ENCODE measurements around the gene RLN3. TPM values are rescaled to one million over a fixed set of nuclear protein-coding genes. Genes with fewer than 3 reads are reported as not detected.

RLN3 gene
- total RNA-seq, 2 donors from 2014 or later: not detected

- Mint-ChIP-seq H3K9me3 (no peaks in the 10 kb centered on the region), H3K4me3 (peak overlapping the region; percentile 80 to 88), H3K4me1 (ENCODE audit: low read depth) (peaks cover 52% of the 10 kb centered on the region), H3K27me3 (ENCODE audit: low read depth) (no peaks in the 10 kb centered on the region), H3K36me3 (ENCODE audit: insufficient read depth in 2 of 2) (peaks cover 0 to 5% of the 10 kb centered on the region in 2 donors), H3K27ac (peak overlapping the region; percentile 98)
- DNase-seq (peak in 1 of 2 donors; percentile 18), ATAC-seq (replicated peaks in 1 of 2) (no peak)
Measured at GRCh38 chr19:13985771-13986347, 42.1 kb upstream of the RLN3 start.

- peak overlapping the region; percentile 98 for H3K27ac Mint-ChIP-seq
- peaks cover 0 to 7% of the 10 kb centered on the region in 2 donors for H3K36me3 Mint-ChIP-seq (ENCODE audit: insufficient read depth in 2 of 2)
- no peaks in the 10 kb centered on the region for H3K27me3 Mint-ChIP-seq (ENCODE audit: low read depth)
- H3K4me3 Mint-ChIP-seq: peak overlapping the region; percentile 80 to 88
- DNase-seq (peak; percentile 99), ATAC-seq (replicated peaks in 1 of 2) (peak; percentile 93 to 94)
- H3K4me1 Mint-ChIP-seq (ENCODE audit: low read depth): peaks cover 52% of the 10 kb centered on the region
- H3K9me3 Mint-ChIP-seq: no peaks in the 10 kb centered on the region
Measured at GRCh38 chr19:13986348-13986904, 41.5 kb upstream of the RLN3 start.

GRCh38 chr19:13987101-13987890 is 40.7 kb upstream of the RLN3 start:
- ATAC-seq (replicated peaks in 1 of 2): no peak

DNA sequence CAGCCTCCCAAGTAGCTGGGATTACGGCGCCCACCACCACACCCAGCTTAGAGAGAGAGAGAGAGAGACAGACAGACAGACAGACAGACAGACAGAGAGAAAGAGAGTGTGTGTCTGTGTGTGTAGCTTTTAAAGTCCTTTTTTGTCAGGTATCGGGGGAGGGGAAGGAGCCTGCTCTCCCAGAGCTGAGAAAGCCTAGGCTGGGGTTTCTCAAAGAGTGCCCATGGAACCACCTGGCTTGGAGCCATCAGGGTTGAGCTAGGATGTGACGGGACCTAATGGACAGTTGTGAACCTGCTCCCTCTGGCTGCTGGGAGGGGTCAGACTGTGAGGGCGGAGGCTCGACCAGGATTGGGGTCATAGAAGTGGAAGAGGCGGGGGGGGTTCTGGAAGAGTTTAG is 38.5 kb upstream of the RLN3 start:
- ATAC-seq (replicated peaks in 1 of 2) (no peak), DNase-seq (no peak)
- peaks cover 2 to 9% of the 10 kb centered on the region in 2 donors for H3K36me3 Mint-ChIP-seq (ENCODE audit: insufficient read depth in 2 of 2)
- no peak overlapping the region for H3K4me3 Mint-ChIP-seq
- H3K27ac Mint-ChIP-seq: peak overlapping the region; percentile 63
- no peaks in the 10 kb centered on the region for H3K27me3 Mint-ChIP-seq (ENCODE audit: low read depth)
- no peaks in the 10 kb centered on the region for H3K9me3 Mint-ChIP-seq
- H3K4me1 Mint-ChIP-seq (ENCODE audit: low read depth): peaks cover 51% of the 10 kb centered on the region

More at GRCh38 chr19:13987101-13987890, 40.7 kb upstream of the RLN3 start:
- DNase-seq: no peak
- no peaks in the 10 kb centered on the region for H3K27me3 Mint-ChIP-seq (ENCODE audit: low read depth)
- H3K9me3 Mint-ChIP-seq: no peaks in the 10 kb centered on the region
- peak overlapping the region; percentile 80 to 88 for H3K4me3 Mint-ChIP-seq
- H3K36me3 Mint-ChIP-seq (ENCODE audit: insufficient read depth in 2 of 2): peaks cover 2 to 9% of the 10 kb centered on the region in 2 donors
- H3K4me1 Mint-ChIP-seq (ENCODE audit: low read depth): peaks cover 52% of the 10 kb centered on the region
- H3K27ac Mint-ChIP-seq: peak overlapping the region; percentile 98

- Mint-ChIP-seq H3K9me3 (no peaks in the 10 kb centered on the region), H3K4me1 (ENCODE audit: low read depth) (peaks cover 45% of the 10 kb centered on the region), H3K27me3 (ENCODE audit: low read depth) (no peaks in the 10 kb centered on the region), H3K4me3 (no peak overlapping the region), H3K36me3 (ENCODE audit: insufficient read depth in 2 of 2) (peaks cover 2 to 9% of the 10 kb centered on the region in 2 donors), H3K27ac (peak overlapping the region; percentile 20)
- ATAC-seq (replicated peaks in 1 of 2) (no peak), DNase-seq (no peak)
Measured at GRCh38 chr19:13990085-13990484, 37.9 kb upstream of the RLN3 start.

GRCh38 chr19:13992025-13992424 is 35.9 kb upstream of the RLN3 start:
- no peak for ATAC-seq (replicated peaks in 1 of 2)
- Mint-ChIP-seq H3K27ac (no peak overlapping the region), H3K4me3 (no peak overlapping the region), H3K4me1 (ENCODE audit: low read depth) (peaks cover 26% of the 10 kb centered on the region), H3K27me3 (ENCODE audit: low read depth) (no peaks in the 10 kb centered on the region), H3K9me3 (no peaks in the 10 kb centered on the region), H3K36me3 (ENCODE audit: insufficient read depth in 2 of 2) (peaks cover 2 to 9% of the 10 kb centered on the region in 2 donors)
- DNase-seq: no peak

DNA sequence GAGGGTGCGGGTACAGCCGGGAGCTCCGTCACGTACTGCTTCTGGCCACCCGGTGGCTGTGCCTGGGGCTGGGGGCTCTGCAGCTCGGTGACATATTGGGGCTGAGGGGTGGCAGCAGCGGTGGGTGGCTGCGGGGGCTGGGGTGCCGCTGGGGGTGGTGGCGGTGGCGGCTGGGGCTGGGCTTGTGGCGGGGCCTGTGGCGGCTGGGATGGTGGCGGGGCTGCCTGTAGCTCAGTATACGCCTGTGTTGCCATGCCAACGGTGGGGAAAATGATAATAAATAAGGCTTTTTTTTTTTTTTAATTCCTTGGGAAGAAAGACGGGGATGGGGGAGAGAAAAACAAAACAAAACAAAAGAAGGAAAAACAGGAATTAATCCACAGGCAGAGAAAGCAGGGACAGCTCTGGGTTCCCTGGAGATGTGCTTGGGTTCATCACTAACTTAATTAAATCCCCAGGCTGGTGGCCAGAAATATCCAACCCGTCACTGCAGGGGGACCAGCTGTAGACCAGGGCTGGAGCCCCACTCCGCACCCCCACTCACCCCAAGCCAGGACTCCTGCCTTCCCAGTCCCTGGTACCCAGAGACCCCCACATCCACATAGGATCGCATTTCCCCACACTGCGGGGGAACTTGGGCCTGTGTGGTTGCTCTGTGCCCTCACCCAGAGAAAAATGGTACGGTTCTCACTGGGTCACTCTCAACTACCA is 34.2 kb upstream of the RLN3 start:
- Mint-ChIP-seq H3K36me3 (ENCODE audit: insufficient read depth in 2 of 2) (peaks cover 3 to 8% of the 10 kb centered on the region in 2 donors), H3K27ac (no peak overlapping the region), H3K4me1 (ENCODE audit: low read depth) (peaks cover 9% of the 10 kb centered on the region), H3K27me3 (ENCODE audit: low read depth) (no peaks in the 10 kb centered on the region), H3K4me3 (no peak overlapping the region), H3K9me3 (no peaks in the 10 kb centered on the region)
- DNase-seq: no peak
- no peak for ATAC-seq (replicated peaks in 1 of 2)

DNA sequence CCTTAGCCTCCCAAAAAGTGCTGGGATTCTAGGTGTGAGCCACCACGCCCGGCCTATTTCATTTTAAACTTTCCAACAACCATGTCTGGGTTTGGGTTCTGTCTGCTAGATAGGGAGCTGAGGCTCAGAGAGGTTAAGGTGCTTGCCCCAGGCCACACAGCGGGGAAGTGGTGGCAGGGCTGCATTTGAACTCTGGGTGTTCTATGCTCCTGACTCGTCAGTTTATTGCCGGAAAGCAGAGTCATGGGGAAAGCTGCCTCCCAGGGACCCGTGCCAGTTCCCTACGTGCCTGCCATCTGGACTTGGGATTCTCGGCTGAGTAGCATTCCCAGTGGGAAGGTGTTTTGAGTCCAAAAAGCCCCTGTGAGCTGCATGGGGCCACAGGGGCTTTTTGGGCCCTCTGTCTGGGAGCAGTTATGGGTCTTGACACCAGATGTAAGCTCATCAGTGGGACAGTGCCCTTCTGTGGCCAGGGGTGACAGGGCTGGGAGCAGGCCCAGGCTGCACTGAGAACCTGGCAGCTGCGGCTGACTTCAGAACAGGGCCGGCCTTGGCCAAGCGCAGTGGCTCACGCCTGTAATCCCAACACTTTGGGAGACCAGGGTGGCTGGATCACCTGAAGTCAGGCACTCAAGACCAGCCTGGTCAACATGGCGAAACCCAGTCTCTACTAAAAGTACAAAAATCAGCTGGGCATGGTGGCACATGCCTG is 32.8 kb upstream of the RLN3 start:
- Mint-ChIP-seq H3K27me3 (ENCODE audit: low read depth) (no peaks in the 10 kb centered on the region), H3K4me1 (ENCODE audit: low read depth) (no peaks in the 10 kb centered on the region), H3K27ac (no peak overlapping the region), H3K36me3 (ENCODE audit: insufficient read depth in 2 of 2) (peaks cover 6 to 16% of the 10 kb centered on the region in 2 donors), H3K4me3 (no peak overlapping the region), H3K9me3 (no peaks in the 10 kb centered on the region)
- no peak for ATAC-seq (replicated peaks in 1 of 2)
- no peak for DNase-seq

GRCh38 chr19:13995878-13996765 is 31.8 kb upstream of the RLN3 start:
- Mint-ChIP-seq H3K9me3 (no peaks in the 10 kb centered on the region), H3K27ac (no peak overlapping the region), H3K4me3 (no peak overlapping the region), H3K27me3 (ENCODE audit: low read depth) (no peaks in the 10 kb centered on the region), H3K4me1 (ENCODE audit: low read depth) (peaks cover 8% of the 10 kb centered on the region), H3K36me3 (ENCODE audit: insufficient read depth in 2 of 2) (peaks cover 10 to 16% of the 10 kb centered on the region in 2 donors)
- no peak for ATAC-seq (replicated peaks in 1 of 2)
- DNase-seq: no peak

- no peak for DNase-seq
- no peaks in the 10 kb centered on the region for H3K9me3 Mint-ChIP-seq
- H3K27me3 Mint-ChIP-seq (ENCODE audit: low read depth): no peaks in the 10 kb centered on the region
- H3K27ac Mint-ChIP-seq: no peak overlapping the region
- H3K4me3 Mint-ChIP-seq: no peak overlapping the region
- peaks cover 10 to 16% of the 10 kb centered on the region in 2 donors for H3K36me3 Mint-ChIP-seq (ENCODE audit: insufficient read depth in 2 of 2)
- ATAC-seq (replicated peaks in 1 of 2): no peak
- peaks cover 17% of the 10 kb centered on the region for H3K4me1 Mint-ChIP-seq (ENCODE audit: low read depth)
Measured at GRCh38 chr19:13996928-13997630, 30.9 kb upstream of the RLN3 start.

GRCh38 chr19:13997631-13997962 is 30.4 kb upstream of the RLN3 start:
- Mint-ChIP-seq H3K27ac (no peak overlapping the region), H3K36me3 (ENCODE audit: insufficient read depth in 2 of 2) (peaks cover 8 to 14% of the 10 kb centered on the region in 2 donors), H3K4me3 (no peak overlapping the region), H3K9me3 (no peaks in the 10 kb centered on the region), H3K4me1 (ENCODE audit: low read depth) (peaks cover 22% of the 10 kb centered on the region), H3K27me3 (ENCODE audit: low read depth) (no peaks in the 10 kb centered on the region)
- DNase-seq (no peak), ATAC-seq (replicated peaks in 1 of 2) (no peak)

All from activated T-cell treated with anti-CD3 and anti-CD28 coated beads, Interleukin-2, amount 50 U/mL, for 72 hours (primary cell).